Natural killer cell (primary cell): ENCODE data around the gene MON1A. TPM values are rescaled to one million over a fixed set of nuclear protein-coding genes. Genes with fewer than 3 reads are reported as not detected.

ENCODE experiments used
- ATAC-seq, 3 donors: fragments of 150-1000 bp in 2 of 3; fragments of 200-7000 bp in 1 of 3; cut with Tn5 transposase; 1 replicate in 1 of 3; 2 replicates in 2 of 3; pipeline ENCODE4 v1.10.0; 2021; ENCODE audit warnings: mild to moderate bottlenecking in 2 of 3, moderate library complexity in 2 of 3
- DNase-seq, 2 donors: peaks; one replicate each; pipeline versions ENCODE4 v3.0.0 to v3.0.0-alpha.2; 2013 to 2021; ENCODE audit warnings: mixed read lengths in 1 of 2
- H3K27ac ChIP-seq: one replicate; pipeline ENCODE4 v1.5.1; 2013; ENCODE audit warnings: mild to moderate bottlenecking, low read length
- H3K27me3 ChIP-seq: one replicate; pipeline ENCODE4 v1.6.1; 2013; ENCODE audit warnings: low read length; ENCODE audit not compliant: control insufficient read depth, insufficient read depth
- H3K36me3 ChIP-seq: one replicate; pipeline ENCODE4 v1.6.1; 2013; ENCODE audit warnings: low read length; ENCODE audit not compliant: control insufficient read depth, insufficient read depth
- H3K4me1 ChIP-seq: one replicate; pipeline ENCODE4 v1.6.1; 2013; ENCODE audit warnings: low read length; ENCODE audit not compliant: control insufficient read depth, insufficient read depth
- H3K4me3 ChIP-seq: one replicate; pipeline ENCODE4 v1.5.1; 2013; ENCODE audit warnings: low read length
- H3K9me3 ChIP-seq: one replicate; pipeline ENCODE4 v1.6.1; 2013; ENCODE audit warnings: low read length; ENCODE audit not compliant: control insufficient read depth, insufficient read depth
- H3K27ac Mint-ChIP-seq, 2 donors: one replicate each; pipeline ENCODE4 v1.8.0; 2022; ENCODE audit warnings: mild to moderate bottlenecking in 2 of 2, mixed read lengths in 2 of 2, moderate library complexity in 1 of 2
- H3K27me3 Mint-ChIP-seq, 2 donors: one replicate each; pipeline ENCODE4 v1.8.0; 2022; ENCODE audit warnings: low read depth in 2 of 2, mixed read lengths in 2 of 2
- H3K36me3 Mint-ChIP-seq: one replicate; pipeline ENCODE4 v1.8.0; 2022; ENCODE audit warnings: mixed read lengths
- H3K4me1 Mint-ChIP-seq, 2 donors: one replicate each; pipeline ENCODE4 v1.8.0; 2022; ENCODE audit warnings: mixed read lengths in 2 of 2
- H3K4me3 Mint-ChIP-seq: one replicate; pipeline ENCODE4 v1.8.0; 2022; ENCODE audit warnings: mild to moderate bottlenecking, moderate library complexity, mixed read lengths
- H3K9me3 Mint-ChIP-seq, 2 donors: one replicate each; pipeline ENCODE4 v1.8.0; 2022; ENCODE audit warnings: mixed read lengths in 2 of 2
- WGBS: methylation state at CpG from one replicate; pipeline ENCODE4 v1.1.7; 2013; ENCODE audit warnings: missing lambda C conversion rate; ENCODE audit not compliant: insufficient coverage; 5-methylcytosine and 5-hydroxymethylcytosine counted together
- intact Hi-C: fragments of 100-400 bp; cut with micrococcal nuclease; formaldehyde crosslinking; loops from one replicate; pipeline ENCODE4 v1.14.2; 2022
- total RNA-seq, 4 donors: library from RNA; stranded (reverse); fragments of 120-200 nt in 1 of 4; gene quantifications; one replicate each; pipeline versions ENCODE4 v1.2.3 to v1.2.4, GENCODE V29; 2013 to 2022
- TF ChIP-seq, protein P1 (sequence below): fragments of 200-600 bp; IDR thresholded peaks from one replicate; pipeline ENCODE4 v1.8.0; 2022; ENCODE audit warnings: antibody characterized with exemption

Gene MON1A
- total RNA-seq, 3 donors from 2014 or later (not counting 1 experiment from before 2014, with no cell fraction given): 3.7 to 8.1 (median 7.9) TPM

GRCh38 chr3:49859576-49860305 is 69.9 kb downstream of the MON1A start:
- Histone ChIP-seq H3K4me3 (no peak overlapping the region), H3K27ac (no peak overlapping the region), H3K36me3 (no peaks in the 10 kb centered on the region), H3K27me3 (no peaks in the 10 kb centered on the region), H3K4me1 (peaks cover 14% of the 10 kb centered on the region), H3K9me3 (no peaks in the 10 kb centered on the region)
- Mint-ChIP-seq H3K27me3 (peaks cover 7 to 21% of the 10 kb centered on the region in 2 donors), H3K36me3 (no peaks in the 10 kb centered on the region), H3K27ac (no peak overlapping the region), H3K4me1 (peaks cover 7 to 11% of the 10 kb centered on the region in 2 donors), H3K9me3 (no peaks in the 10 kb centered on the region), H3K4me3 (no peak overlapping the region)
- WGBS: 86% methylated on average over 12 of the region's 12 CpGs
- DNase-seq (no peak), ATAC-seq (no peak)
- TF ChIP-seq, protein P1, sequence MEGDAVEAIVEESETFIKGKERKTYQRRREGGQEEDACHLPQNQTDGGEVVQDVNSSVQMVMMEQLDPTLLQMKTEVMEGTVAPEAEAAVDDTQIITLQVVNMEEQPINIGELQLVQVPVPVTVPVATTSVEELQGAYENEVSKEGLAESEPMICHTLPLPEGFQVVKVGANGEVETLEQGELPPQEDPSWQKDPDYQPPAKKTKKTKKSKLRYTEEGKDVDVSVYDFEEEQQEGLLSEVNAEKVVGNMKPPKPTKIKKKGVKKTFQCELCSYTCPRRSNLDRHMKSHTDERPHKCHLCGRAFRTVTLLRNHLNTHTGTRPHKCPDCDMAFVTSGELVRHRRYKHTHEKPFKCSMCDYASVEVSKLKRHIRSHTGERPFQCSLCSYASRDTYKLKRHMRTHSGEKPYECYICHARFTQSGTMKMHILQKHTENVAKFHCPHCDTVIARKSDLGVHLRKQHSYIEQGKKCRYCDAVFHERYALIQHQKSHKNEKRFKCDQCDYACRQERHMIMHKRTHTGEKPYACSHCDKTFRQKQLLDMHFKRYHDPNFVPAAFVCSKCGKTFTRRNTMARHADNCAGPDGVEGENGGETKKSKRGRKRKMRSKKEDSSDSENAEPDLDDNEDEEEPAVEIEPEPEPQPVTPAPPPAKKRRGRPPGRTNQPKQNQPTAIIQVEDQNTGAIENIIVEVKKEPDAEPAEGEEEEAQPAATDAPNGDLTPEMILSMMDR: no peak
- intact Hi-C loops: loop anchor here (5.0 kb wide), 1 partner anchor 83 kb away; the partner anchor contains the start of gene RBM6

Other genes starting within 250 kb of the MON1A start
- 10 to 100 TPM in 2 of 3 donors, 1 to 10 TPM in 1; 9.5 to 19.1 (median 15.2) TPM for gene MST1, start 240.3 kb downstream of the MON1A start, total RNA-seq
- 10 to 100 TPM; 48.5 to 58.7 (median 55.6) TPM for gene RNF123, start 240.3 kb downstream of the MON1A start, total RNA-seq
- gene AMIGO3, start 210.1 kb downstream of the MON1A start, total RNA-seq: 1 to 10 TPM in 2 of 3 donors, not detected in 1; 1.3 to 1.9 TPM
- 10 to 100 TPM; 24.1 to 28.9 (median 27.5) TPM for gene GMPPB, start 205.9 kb downstream of the MON1A start, total RNA-seq
- gene IP6K1, start 143.3 kb downstream of the MON1A start, total RNA-seq: 10 to 100 TPM; 53.7 to 68.7 (median 57.9) TPM
- gene CDHR4, start 129.9 kb downstream of the MON1A start, total RNA-seq: under 1 TPM in 1 of 3 donors, not detected in 2; 0.30 TPM
- under 1 TPM in 2 of 3 donors, not detected in 1; 0.52 to 0.83 TPM for gene INKA1, start 126.5 kb downstream of the MON1A start, total RNA-seq
- 100 to 1,000 TPM; 283 to 358 (median 336) TPM for gene UBA7, start 115.9 kb downstream of the MON1A start, total RNA-seq
- gene TRAIP, start 73.2 kb downstream of the MON1A start, total RNA-seq: 1 to 10 TPM; 3.3 to 6.2 (median 4.0) TPM
- not detected for gene CAMKV, start 59.9 kb downstream of the MON1A start, total RNA-seq
- 1 to 10 TPM; 1.6 to 3.4 (median 2.2) TPM for gene MST1R, start 25.9 kb downstream of the MON1A start, total RNA-seq
- gene RBM6, start 10.3 kb upstream of the MON1A start, total RNA-seq: 100 to 1,000 TPM; 155 to 193 (median 157) TPM
- gene RBM5, start 159.1 kb upstream of the MON1A start, total RNA-seq: 100 to 1,000 TPM; 359 to 473 (median 401) TPM
- gene SEMA3F, start 225.5 kb upstream of the MON1A start, total RNA-seq: 1 to 10 TPM in 1 of 3 donors, under 1 TPM in 2; 0.16 to 1.1 (median 0.78) TPM